Ishikawa (cell line): ENCODE data around the gene PDCD6IP.

Experiments used
- CEBPB ChIP-seq: IDR thresholded peaks from 2 replicates; pipeline ENCODE4 v1.6.1; 2012
- EP300 ChIP-seq: IDR thresholded peaks from 2 replicates; pipeline ENCODE4 v1.6.1; 2012; ENCODE audit warnings: borderline replicate concordance
- RAD21 ChIP-seq: IDR thresholded peaks from 2 replicates; pipeline ENCODE4 v1.6.1; 2012; ENCODE audit warnings: low read depth
- TCF12 ChIP-seq: IDR thresholded peaks from 2 replicates; pipeline ENCODE4 v1.6.1; 2012; ENCODE audit warnings: low read depth
- TEAD4 ChIP-seq: IDR thresholded peaks from 2 replicates; pipeline ENCODE4 v1.6.1; 2012
- YY1 ChIP-seq: IDR thresholded peaks from 2 replicates; pipeline ENCODE4 v1.6.1; 2012; ENCODE audit warnings: low read depth
- TF ChIP-seq, protein P1 (sequence below): IDR thresholded peaks from 2 replicates; pipeline ENCODE4 v1.6.1; 2012; ENCODE audit warnings: low read depth, mild to moderate bottlenecking

- TF ChIP-seq YY1 (no peak), TCF12 (no peak), CEBPB (no peak), EP300 (no peak), TEAD4 (no peak), RAD21 (no peak)
- TF ChIP-seq, protein P1, sequence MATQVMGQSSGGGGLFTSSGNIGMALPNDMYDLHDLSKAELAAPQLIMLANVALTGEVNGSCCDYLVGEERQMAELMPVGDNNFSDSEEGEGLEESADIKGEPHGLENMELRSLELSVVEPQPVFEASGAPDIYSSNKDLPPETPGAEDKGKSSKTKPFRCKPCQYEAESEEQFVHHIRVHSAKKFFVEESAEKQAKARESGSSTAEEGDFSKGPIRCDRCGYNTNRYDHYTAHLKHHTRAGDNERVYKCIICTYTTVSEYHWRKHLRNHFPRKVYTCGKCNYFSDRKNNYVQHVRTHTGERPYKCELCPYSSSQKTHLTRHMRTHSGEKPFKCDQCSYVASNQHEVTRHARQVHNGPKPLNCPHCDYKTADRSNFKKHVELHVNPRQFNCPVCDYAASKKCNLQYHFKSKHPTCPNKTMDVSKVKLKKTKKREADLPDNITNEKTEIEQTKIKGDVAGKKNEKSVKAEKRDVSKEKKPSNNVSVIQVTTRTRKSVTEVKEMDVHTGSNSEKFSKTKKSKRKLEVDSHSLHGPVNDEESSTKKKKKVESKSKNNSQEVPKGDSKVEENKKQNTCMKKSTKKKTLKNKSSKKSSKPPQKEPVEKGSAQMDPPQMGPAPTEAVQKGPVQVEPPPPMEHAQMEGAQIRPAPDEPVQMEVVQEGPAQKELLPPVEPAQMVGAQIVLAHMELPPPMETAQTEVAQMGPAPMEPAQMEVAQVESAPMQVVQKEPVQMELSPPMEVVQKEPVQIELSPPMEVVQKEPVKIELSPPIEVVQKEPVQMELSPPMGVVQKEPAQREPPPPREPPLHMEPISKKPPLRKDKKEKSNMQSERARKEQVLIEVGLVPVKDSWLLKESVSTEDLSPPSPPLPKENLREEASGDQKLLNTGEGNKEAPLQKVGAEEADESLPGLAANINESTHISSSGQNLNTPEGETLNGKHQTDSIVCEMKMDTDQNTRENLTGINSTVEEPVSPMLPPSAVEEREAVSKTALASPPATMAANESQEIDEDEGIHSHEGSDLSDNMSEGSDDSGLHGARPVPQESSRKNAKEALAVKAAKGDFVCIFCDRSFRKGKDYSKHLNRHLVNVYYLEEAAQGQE = no peak
Measured at GRCh38 chr3:33875680-33876079, 77.2 kb downstream of the PDCD6IP start.
